K562 (cell line): ENCODE measurements around the gene KIF18B. TPM values are rescaled to one million over a fixed set of nuclear protein-coding genes. Genes with fewer than 3 reads are reported as not detected.

Source experiments
- ATAC-seq: fragments of 200-7000 bp; cut with Tn5 transposase; 3 replicates; pipeline ENCODE4 v1.9.1; 2020; ENCODE audit warnings: moderate library complexity
- BruUV-seq: library from RNA; stranded (reverse); fragments of 400-500 nt; replicated peaks from 2 replicates; lab custom pipeline; 2021; lab: Mats Ljungman, UMichigan
- CTCF ChIA-PET: fragments of 300-600 bp; formaldehyde crosslinking; extraction: SDS; loops from one replicate; lab custom pipeline; 2021; ENCODE audit warnings: low intra/inter-chr PET ratio; lab: Yijun Ruan, JAX
- POLR2A ChIA-PET: fragments of 300-600, 350-650 bp; sonication (Branson Sonifier 250); formaldehyde crosslinking; extraction: SDS; loops from one replicate; lab custom pipeline; 2021; ENCODE audit warnings: antibody characterized with exemption, inconsistent platforms; lab: Yijun Ruan, JAX
- DNase-seq, 4 experiments: peaks; one replicate each; pipeline versions ENCODE4 v3.0.0 to v3.0.0-alpha.2; 2011 to 2018; ENCODE audit warnings: low spot score in 3 of 4, mixed read lengths in 3 of 4; ENCODE audit errors: extremely low read depth in 1 of 4
- FAIRE-seq: peaks from 2 replicates; lab custom pipeline; 2011; peaks lifted over from hg19 to GRCh38; lab: Jason Lieb, UNC
- H2AFZ ChIP-seq: 2 replicates; pipeline ENCODE4 v1.6.0; 2011; ENCODE audit warnings: low read depth, low read length, control low read depth, inconsistent platforms
- H3K27ac ChIP-seq: fragments of 200-600 bp; 3 replicates; pipeline ENCODE4 v1.8.0; 2011; ENCODE audit warnings: low read depth, mild to moderate bottlenecking, control low read depth, inconsistent platforms, low read length, moderate library complexity, mixed read lengths; ENCODE audit errors: extremely low read depth
- H3K27me3 ChIP-seq, 2 experiments: fragments of 300-600 bp in 1 of 2; 2 replicates in 1 of 2; 3 replicates in 1 of 2; pipeline versions ENCODE4 v1.6.0 to v1.8.0; 2011; ENCODE audit warnings: inconsistent platforms in 2 of 2, low read length in 2 of 2, mild to moderate bottlenecking in 1 of 2, mixed read lengths in 1 of 2, moderate library complexity in 1 of 2; ENCODE audit not compliant: control insufficient read depth in 2 of 2, insufficient read depth in 2 of 2
- H3K36me3 ChIP-seq: fragments of 300-600 bp; 3 replicates; pipeline ENCODE4 v1.8.0; 2011; ENCODE audit warnings: mild to moderate bottlenecking, low read length, inconsistent platforms; ENCODE audit not compliant: control insufficient read depth, insufficient read depth
- H3K4me1 ChIP-seq, 2 experiments: fragments of 200-600 bp in 1 of 2; replicated peaks in 1 of 2; 2 replicates in 1 of 2; 3 replicates in 1 of 2; pipeline versions ENCODE4 v1.5.1 to v1.8.0; 2011; ENCODE audit warnings: inconsistent platforms in 2 of 2, low read length in 2 of 2, mild to moderate bottlenecking in 1 of 2, mixed read lengths in 1 of 2, moderate library complexity in 1 of 2; ENCODE audit not compliant: control insufficient read depth in 2 of 2, insufficient read depth in 2 of 2
- H3K4me2 ChIP-seq: 2 replicates; pipeline ENCODE4 v1.6.1; 2011; ENCODE audit warnings: low read length, control low read depth, inconsistent platforms, mixed read lengths; ENCODE audit not compliant: insufficient read depth
- H3K4me3 ChIP-seq: fragments of 200-600 bp; sonication (generic), shearing (Covaris generic); 2 replicates; pipeline ENCODE4 v1.5.1; 2016; ENCODE audit warnings: control low read depth, inconsistent platforms
- H3K79me2 ChIP-seq: fragments of 200-600 bp; 3 replicates; pipeline ENCODE4 v1.8.0; 2011; ENCODE audit warnings: low read length, inconsistent platforms; ENCODE audit not compliant: control insufficient read depth, insufficient read depth
- H3K9ac ChIP-seq, 2 experiments: 2 replicates each; pipeline versions ENCODE4 v1.6.0 to v1.6.1; 2011; ENCODE audit warnings: low read depth in 2 of 2, low read length in 2 of 2, control low read depth in 1 of 2, inconsistent platforms in 1 of 2, mild to moderate bottlenecking in 1 of 2, mixed read lengths in 1 of 2; ENCODE audit not compliant: insufficient read depth in 1 of 2
- H3K9me1 ChIP-seq: one replicate; pipeline ENCODE4 v1.6.0; 2011; ENCODE audit warnings: inconsistent platforms, mild to moderate bottlenecking, low read length, moderate library complexity; ENCODE audit not compliant: control insufficient read depth, insufficient read depth
- H3K9me3 ChIP-seq: replicated peaks from 2 replicates; pipeline ENCODE4 v1.5.1; 2011; ENCODE audit warnings: low read depth, low read length, inconsistent platforms; ENCODE audit not compliant: control insufficient read depth, insufficient read depth
- H4K20me1 ChIP-seq: replicated peaks from 2 replicates; pipeline ENCODE4 v1.6.1; 2011; ENCODE audit warnings: low read length, inconsistent platforms, mixed read lengths; ENCODE audit not compliant: control insufficient read depth, insufficient read depth
- CHD4 ChIP-seq: fragments of 200-600 bp; sonication (generic); IDR thresholded peaks from 3 replicates; pipeline ENCODE4 v1.6.1; 2012; ENCODE audit warnings: low read depth, mild to moderate bottlenecking, mixed read lengths, low read length, inconsistent platforms; ENCODE audit not compliant: insufficient read depth, insufficient replicate concordance, poor library complexity, severe bottlenecking
- HDGF ChIP-seq: fragments of 450-650 bp; IDR thresholded peaks from 2 replicates; pipeline ENCODE4 v1.6.1; 2016
- POLR2AphosphoS2 ChIP-seq: IDR thresholded peaks from 2 replicates; pipeline ENCODE4 v1.6.1; 2012; ENCODE audit warnings: low read length, improper control_type of control experiment
- POU5F1 ChIP-seq: fragments of 150-350 bp; IDR thresholded peaks from 2 replicates; pipeline ENCODE4 v1.6.1; 2014; ENCODE audit warnings: borderline replicate concordance, low read length, low read depth, mild to moderate bottlenecking; ENCODE audit not compliant: partially characterized antibody
- PRPF4 ChIP-seq: fragments of 200-400 bp; formaldehyde crosslinking; IDR thresholded peaks from one replicate; pipeline ENCODE4 v1.6.1; 2017; ENCODE audit warnings: low read length, low read depth, mild to moderate bottlenecking; ENCODE audit not compliant: insufficient read depth, poor library complexity, severe bottlenecking
- SAFB ChIP-seq: fragments of 200-400 bp; formaldehyde crosslinking; IDR thresholded peaks from 2 replicates; pipeline ENCODE4 v1.6.1; 2017; ENCODE audit warnings: low read depth, low read length, borderline replicate concordance
- SIX5 ChIP-seq, 2 experiments: IDR thresholded peaks; 2 replicates each; pipeline ENCODE4 v1.6.1; 2011; ENCODE audit warnings: low read length in 2 of 2, borderline replicate concordance in 1 of 2, low read depth in 1 of 2, mild to moderate bottlenecking in 1 of 2, moderate library complexity in 1 of 2; ENCODE audit not compliant: insufficient read depth in 1 of 2
- TBP ChIP-seq: optimal IDR thresholded peaks from 2 replicates; pipeline ENCODE3; 2011; ENCODE audit warnings: low read depth, low read length, improper control_type of control experiment
- TEAD2 ChIP-seq: fragments of 450-650 bp; IDR thresholded peaks from 2 replicates; pipeline ENCODE4 v1.6.1; 2016; ENCODE audit warnings: missing genetic modification characterization, control low read depth, missing compliant biosample characterization
- TRIM24 ChIP-seq, 2 experiments: fragments of 450-650 bp; IDR thresholded peaks; 2 replicates each; pipeline ENCODE4 v1.6.1; 2016
- U2AF2 ChIP-seq: fragments of 200-400 bp; formaldehyde crosslinking; optimal IDR thresholded peaks from 2 replicates; pipeline ENCODE3; 2017; ENCODE audit warnings: low read depth, mild to moderate bottlenecking, low read length
- ZNF445 ChIP-seq: fragments of 250-450 bp; sonication (Bioruptor Pico); IDR thresholded peaks from 2 replicates; pipeline ENCODE4 v1.4.0; 2020; ENCODE audit warnings: low read depth, mild to moderate bottlenecking, moderate library complexity
- ZNF707 ChIP-seq: fragments of 250-450 bp; sonication (Bioruptor Pico); conservative IDR thresholded peaks from 2 replicates; pipeline ENCODE4 v1.8.0; 2022; ENCODE audit warnings: inconsistent platforms, mild to moderate bottlenecking, moderate library complexity
- WGBS: fragments of 100-300 bp; shearing (Covaris generic); methylation state at CpG from one replicate; pipeline ENCODE4 v1.1.6; 2016; ENCODE audit warnings: low coverage, mixed read lengths; ENCODE audit not compliant: insufficient coverage; ENCODE audit errors: missing lambda C conversion rate; 5-methylcytosine and 5-hydroxymethylcytosine counted together
- in situ Hi-C: fragments of 300-500 bp; cut with MboI; formaldehyde crosslinking; loops from 4 replicates; pipeline ENCODE4 v1.15.0; 2018; ENCODE audit warnings: inconsistent platforms, mixed read lengths
- intact Hi-C: fragments of 100-400 bp; cut with micrococcal nuclease; formaldehyde crosslinking; loops from 2 replicates; pipeline ENCODE4 v1.14.2; 2022
- polyA plus RNA-seq, 8 experiments: library from polyadenylated mRNA; depleted of rRNA in 4 of 8; stranded (reverse) in 5 of 8; unstranded in 3 of 8; fragments of >200 nt; fragmentation: Nextera tagmentation in 2 of 8; fragmentation: Illumina TruSeq in 1 of 8; extraction: Ambion mirVana in 2 of 8; extraction: Trizol in 1 of 8; gene quantifications; 2 replicates each; pipeline versions ENCODE4 v1.2.1 to v1.2.3, GENCODE V29; 2011 to 2014; ENCODE audit warnings: inconsistent platforms in 1 of 8, missing spikeins in 1 of 8
- total RNA-seq, 7 experiments: library from RNA; depleted of rRNA in 6 of 7; stranded (reverse); fragments of >200 nt in 6 of 7; fragmentation: Illumina TruSeq in 2 of 7; extraction: Trizol in 2 of 7; gene quantifications; 2 replicates each; pipeline versions ENCODE4 v1.2.1 to v1.2.3, GENCODE V29; 2011 to 2021; ENCODE audit warnings: low replicate concordance in 1 of 7
- TF ChIP-seq, protein P1 (sequence below), 2 experiments: fragments of 200-800 bp in 1 of 2; sonication (Bioruptor generic) in 1 of 2; sonication (generic) in 1 of 2; formaldehyde crosslinking in 1 of 2; IDR thresholded peaks in 1 of 2; conservative IDR thresholded peaks in 1 of 2; 2 replicates each; pipeline versions ENCODE4 v1.5.0 to v1.6.1; 2016 to 2020; ENCODE audit warnings: missing compliant biosample characterization in 1 of 2, missing genetic modification characterization in 1 of 2, missing genetic modification reagents in 1 of 2
- TF ChIP-seq, protein P2 (sequence below): fragments of 450-650 bp; formaldehyde crosslinking; IDR thresholded peaks from 2 replicates; pipeline ENCODE4 v1.4.0; 2020; ENCODE audit warnings: mild to moderate bottlenecking, moderate library complexity
- TF ChIP-seq, protein P3 (sequence below): fragments of 450-650 bp; IDR thresholded peaks from 2 replicates; pipeline ENCODE4 v1.6.1; 2017; ENCODE audit warnings: mild to moderate bottlenecking, moderate library complexity

KIF18B gene
- total and polyA plus RNA-seq, 9 of the 15 experiments (the other 6 are each of a cell fraction or from before 2014, with no cell fraction given), result 2.0 to 42.8 (median 13.2) TPM

DNA sequence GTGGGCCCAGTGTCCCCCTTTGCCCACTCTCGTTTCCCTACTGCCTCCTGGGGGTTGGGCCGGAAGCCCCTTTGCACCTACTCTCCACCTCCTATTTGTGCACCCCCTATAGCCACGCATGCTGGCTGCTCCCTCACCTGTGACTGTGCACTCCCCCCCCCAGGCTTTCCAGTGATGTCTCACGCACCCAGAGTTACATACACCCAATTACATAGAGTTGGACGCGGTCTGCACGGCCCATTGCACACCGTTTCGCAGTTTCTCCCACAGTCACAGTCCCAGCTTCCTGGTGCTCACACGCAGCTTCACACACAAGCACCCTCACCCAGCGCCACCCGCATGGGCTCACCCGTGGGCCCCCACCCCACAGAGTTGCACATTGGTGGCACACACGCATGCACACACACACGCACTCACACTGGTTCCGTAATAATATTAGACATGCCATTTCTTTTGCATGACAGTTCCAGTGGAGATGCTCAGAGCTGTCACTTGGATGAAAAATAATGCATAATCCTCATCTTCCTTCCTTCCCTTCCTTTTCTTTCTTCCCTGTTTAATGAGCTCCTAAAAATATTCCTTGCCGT, 42.1 kb upstream of the KIF18B start:
- ATAC-seq (no peak), DNase-seq (no peak), FAIRE-seq (no peak)
- H3K9me1 ChIP-seq, result no peaks in the 10 kb centered on the region
- POLR2A ChIA-PET, result interaction anchor here (0.6 to 4.7 kb wide), 4 partner anchors 12 to 21 kb away, joined by 3 to 21 read pairs (median 4); no protein-coding TSS in a partner anchor
- no peak overlapping the region for H2AFZ ChIP-seq
- peaks cover 37 to 72% of the 10 kb centered on the region in 2 experiments; a peak in 4 of 5 replicates for H3K27me3 ChIP-seq
- TF ChIP-seq, protein P1, sequence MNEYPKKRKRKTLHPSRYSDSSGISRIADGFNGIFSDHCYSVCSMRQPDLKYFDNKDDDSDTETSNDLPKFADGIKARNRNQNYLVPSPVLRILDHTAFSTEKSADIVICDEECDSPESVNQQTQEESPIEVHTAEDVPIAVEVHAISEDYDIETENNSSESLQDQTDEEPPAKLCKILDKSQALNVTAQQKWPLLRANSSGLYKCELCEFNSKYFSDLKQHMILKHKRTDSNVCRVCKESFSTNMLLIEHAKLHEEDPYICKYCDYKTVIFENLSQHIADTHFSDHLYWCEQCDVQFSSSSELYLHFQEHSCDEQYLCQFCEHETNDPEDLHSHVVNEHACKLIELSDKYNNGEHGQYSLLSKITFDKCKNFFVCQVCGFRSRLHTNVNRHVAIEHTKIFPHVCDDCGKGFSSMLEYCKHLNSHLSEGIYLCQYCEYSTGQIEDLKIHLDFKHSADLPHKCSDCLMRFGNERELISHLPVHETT (CRISPR knock-in tag; conservative IDR thresholded peaks at IDR 0.05 in 1 of 2, IDR thresholded peaks at IDR 0.05 in 1 of 2), result no peak
- no peak for TF ChIP-seq POU5F1
- no peak for TF ChIP-seq TRIM24 (IDR thresholded peaks at IDR 0.05)
- no peak for TF ChIP-seq TBP
- TF ChIP-seq TEAD2, result no peak
- TF ChIP-seq PRPF4, result no peak
- no peak for TF ChIP-seq ZNF445
- TF ChIP-seq, protein P2, sequence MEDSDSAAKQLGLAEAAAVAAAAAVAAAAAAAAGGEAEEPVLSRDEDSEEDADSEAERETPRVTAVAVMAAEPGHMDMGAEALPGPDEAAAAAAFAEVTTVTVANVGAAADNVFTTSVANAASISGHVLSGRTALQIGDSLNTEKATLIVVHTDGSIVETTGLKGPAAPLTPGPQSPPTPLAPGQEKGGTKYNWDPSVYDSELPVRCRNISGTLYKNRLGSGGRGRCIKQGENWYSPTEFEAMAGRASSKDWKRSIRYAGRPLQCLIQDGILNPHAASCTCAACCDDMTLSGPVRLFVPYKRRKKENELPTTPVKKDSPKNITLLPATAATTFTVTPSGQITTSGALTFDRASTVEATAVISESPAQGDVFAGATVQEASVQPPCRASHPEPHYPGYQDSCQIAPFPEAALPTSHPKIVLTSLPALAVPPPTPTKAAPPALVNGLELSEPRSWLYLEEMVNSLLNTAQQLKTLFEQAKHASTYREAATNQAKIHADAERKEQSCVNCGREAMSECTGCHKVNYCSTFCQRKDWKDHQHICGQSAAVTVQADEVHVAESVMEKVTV, result no peak
- no peak for TF ChIP-seq SAFB
- TF ChIP-seq HDGF, result no peak
- TF ChIP-seq, protein P3, sequence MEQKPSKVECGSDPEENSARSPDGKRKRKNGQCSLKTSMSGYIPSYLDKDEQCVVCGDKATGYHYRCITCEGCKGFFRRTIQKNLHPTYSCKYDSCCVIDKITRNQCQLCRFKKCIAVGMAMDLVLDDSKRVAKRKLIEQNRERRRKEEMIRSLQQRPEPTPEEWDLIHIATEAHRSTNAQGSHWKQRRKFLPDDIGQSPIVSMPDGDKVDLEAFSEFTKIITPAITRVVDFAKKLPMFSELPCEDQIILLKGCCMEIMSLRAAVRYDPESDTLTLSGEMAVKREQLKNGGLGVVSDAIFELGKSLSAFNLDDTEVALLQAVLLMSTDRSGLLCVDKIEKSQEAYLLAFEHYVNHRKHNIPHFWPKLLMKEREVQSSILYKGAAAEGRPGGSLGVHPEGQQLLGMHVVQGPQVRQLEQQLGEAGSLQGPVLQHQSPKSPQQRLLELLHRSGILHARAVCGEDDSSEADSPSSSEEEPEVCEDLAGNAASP, result no peak
- no peak for TF ChIP-seq U2AF2
- TF ChIP-seq CHD4, result no peak
- no peak for TF ChIP-seq ZNF707 (CRISPR knock-in tag)
- no peak for TF ChIP-seq SIX5 (IDR thresholded peaks at IDR 0.05; ENCODE audit: borderline replicate concordance in 1 of 2, insufficient read depth in 1 of 2, low read depth in 1 of 2, low read length in 2 of 2)
- TF ChIP-seq POLR2AphosphoS2, result no peak
- H4K20me1 ChIP-seq, result no peaks in the 10 kb centered on the region; the same call in 1 of the 2 replicates
- CTCF ChIA-PET, result no interaction called here
- no peaks in the 10 kb centered on the region for H3K36me3 ChIP-seq
- no peak overlapping the region for H3K4me2 ChIP-seq
- in situ Hi-C loops, result no loop called here
- peaks cover 0 to 5% of the 10 kb centered on the region in 2 experiments; a peak in 2 of 5 replicates for H3K4me1 ChIP-seq
- no peak overlapping the region for H3K4me3 ChIP-seq
- H3K9me3 ChIP-seq, result no peaks in the 10 kb centered on the region
- BruUV-seq, result no TSS peak
- intact Hi-C loops, result no loop called here
- WGBS, result 3% methylated on average over 17 of the region's 17 CpGs
- H3K9ac ChIP-seq, result no peak overlapping the region
- H3K27ac ChIP-seq, result no peak overlapping the region
- no peaks in the 10 kb centered on the region for H3K79me2 ChIP-seq
